IPS-18c (cell line): ENCODE measurements around the gene PDCD6IP.
"Not testable (repeated sequence)": the region's sequence is repeated elsewhere in the genome, so short reads cannot be mapped to it uniquely, and the experiment has no call there.

Source experiments
- H3K4me3 ChIP-seq: 2 replicates; pipeline ENCODE4 v1.7.0; 2013; ENCODE audit warnings: low read depth, mild to moderate bottlenecking, low read length, moderate library complexity; ENCODE audit not compliant: insufficient read depth
- H3K9me3 ChIP-seq: one replicate; pipeline ENCODE4 v1.6.1; 2013; ENCODE audit warnings: mild to moderate bottlenecking, low read length, moderate library complexity; ENCODE audit not compliant: control insufficient read depth, insufficient read depth

PDCD6IP gene

DNA sequence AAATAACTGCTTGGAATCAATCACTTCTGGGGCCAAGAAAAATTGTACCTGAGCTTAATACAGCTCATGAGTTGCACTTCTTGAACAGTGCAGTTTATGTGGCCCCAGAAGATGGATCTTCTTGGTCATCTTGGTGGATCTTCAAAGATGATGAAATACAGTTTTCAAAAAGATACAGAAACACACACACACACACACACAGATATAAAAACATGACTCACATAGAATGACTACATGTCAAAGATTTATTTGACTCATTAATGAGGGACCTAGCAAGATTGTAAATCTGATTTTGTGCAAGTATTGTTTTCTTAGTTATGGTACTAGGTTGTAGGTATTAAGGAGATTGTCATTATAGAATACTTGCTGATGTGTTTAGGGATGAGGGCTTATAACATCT is 32.6 kb downstream of the PDCD6IP start:
- H3K4me3 ChIP-seq: no peak overlapping the region

DNA sequence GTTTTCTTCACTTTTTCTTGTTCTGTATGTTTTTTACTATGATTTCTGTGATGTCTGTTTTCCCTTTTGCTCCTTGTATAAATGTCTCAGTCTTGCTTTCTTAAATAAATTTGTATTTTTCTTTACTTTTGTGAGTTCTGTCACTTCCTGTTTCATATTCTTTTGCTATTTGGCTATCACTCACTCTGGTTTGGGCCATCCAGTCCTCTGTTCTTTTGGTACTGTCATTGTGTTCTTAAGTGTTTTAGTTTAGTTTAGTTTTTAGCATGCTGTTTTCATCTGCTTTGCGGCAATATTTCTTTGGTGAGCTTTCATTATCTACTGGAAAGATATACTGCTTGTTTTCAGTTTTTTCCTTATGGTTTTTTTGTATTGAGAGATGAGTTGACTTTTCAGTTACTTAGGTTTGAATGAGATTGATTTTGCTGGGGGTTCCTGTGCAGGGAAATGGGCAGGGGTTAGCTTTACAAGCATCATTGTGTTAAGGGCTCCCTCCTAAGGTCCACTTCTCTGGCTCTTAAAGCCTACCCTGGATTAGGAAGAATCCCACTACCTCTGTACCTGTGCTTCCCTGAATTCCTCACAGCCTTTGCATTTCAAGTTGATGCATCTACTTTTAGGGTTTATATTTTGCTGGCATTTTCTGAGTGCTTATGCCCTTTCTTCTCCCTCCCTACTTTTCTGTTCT is 35.1 kb downstream of the PDCD6IP start:
- Histone ChIP-seq H3K4me3 (no peak overlapping the region), H3K9me3 (no peaks in the 10 kb centered on the region)

More for the DNA sequence above, 32.6 kb downstream of the PDCD6IP start:
- H3K9me3 ChIP-seq: no peaks in the 10 kb centered on the region

DNA sequence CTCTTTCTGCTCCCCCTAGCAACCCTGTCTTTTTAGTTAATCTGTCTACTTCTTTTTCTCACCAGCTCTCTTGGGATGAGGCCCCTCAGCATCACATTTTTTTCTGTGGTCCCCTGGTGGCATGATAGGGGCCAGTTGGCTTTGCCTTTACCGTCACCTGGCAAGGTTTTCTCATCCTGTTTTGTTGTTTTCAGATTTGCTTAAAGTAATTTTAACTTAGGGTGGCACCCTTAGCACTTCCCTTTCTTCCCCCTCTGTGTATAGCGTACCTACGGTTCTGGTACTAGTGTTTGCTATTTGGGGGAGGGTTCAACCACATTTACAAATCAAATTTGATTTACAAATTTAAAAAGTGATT is 35.6 kb downstream of the PDCD6IP start:
- no peaks in the 10 kb centered on the region for H3K9me3 ChIP-seq
- no peak overlapping the region for H3K4me3 ChIP-seq

DNA sequence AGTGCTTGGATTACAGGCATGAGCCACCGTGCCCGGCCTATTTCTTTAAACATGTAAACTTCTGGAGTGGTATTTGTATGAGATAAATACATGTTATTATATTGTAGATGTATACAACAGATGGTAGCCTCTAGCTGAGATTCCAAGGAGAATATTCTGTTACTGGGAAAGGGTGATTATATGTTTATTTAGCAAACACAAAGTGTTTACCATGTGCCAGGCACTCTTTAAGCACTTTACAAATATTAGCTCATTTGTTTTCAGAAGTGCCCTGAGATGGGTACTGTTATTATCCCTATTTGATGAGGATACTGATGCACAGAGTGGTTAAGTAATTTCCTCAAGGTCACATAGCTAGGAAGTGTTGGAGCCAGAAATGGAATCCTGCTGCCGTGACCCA is 38.8 kb downstream of the PDCD6IP start:
- not testable (repeated sequence) for H3K4me3 ChIP-seq, H3K9me3 ChIP-seq

DNA sequence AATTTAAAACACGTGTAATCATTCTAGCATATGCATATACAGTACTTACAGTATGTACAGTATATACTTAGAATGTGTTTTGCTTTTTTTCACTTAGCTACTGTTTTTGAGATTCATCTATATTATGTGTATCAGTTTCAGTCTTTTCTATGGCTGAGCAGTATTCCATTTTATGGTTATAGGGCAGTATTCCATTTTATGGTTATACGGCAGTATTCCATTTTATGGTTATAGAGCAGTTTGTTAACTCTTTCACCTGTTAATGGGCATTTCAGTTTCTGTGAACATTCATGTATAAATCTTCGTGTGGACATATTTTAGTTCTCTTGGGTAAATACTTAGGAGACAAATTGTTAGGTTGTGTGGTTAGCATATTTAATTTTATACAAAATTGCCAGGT is 40.9 kb downstream of the PDCD6IP start:
- no peaks in the 10 kb centered on the region for H3K9me3 ChIP-seq
- no peak overlapping the region for H3K4me3 ChIP-seq

DNA sequence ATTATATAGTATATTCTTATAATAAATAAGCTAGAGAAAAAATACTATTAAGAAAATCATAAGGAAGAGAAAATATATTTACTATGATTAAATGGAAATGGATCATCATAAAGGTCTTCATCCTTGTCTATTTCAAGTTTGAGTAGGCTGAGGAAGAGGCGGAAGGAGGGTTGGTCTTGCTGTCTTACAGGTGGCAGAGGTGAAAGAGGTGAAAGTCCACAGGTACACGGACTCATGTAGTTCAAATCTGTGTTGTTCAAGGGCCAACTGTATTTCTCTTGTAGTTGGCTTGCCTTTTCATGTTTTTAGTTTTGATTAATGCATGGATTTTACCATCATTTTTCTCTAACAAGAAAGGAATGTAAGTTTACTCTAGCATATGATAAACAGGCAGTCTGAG is 41.7 kb downstream of the PDCD6IP start:
- Histone ChIP-seq H3K4me3 (no peak overlapping the region), H3K9me3 (no peaks in the 10 kb centered on the region)

DNA sequence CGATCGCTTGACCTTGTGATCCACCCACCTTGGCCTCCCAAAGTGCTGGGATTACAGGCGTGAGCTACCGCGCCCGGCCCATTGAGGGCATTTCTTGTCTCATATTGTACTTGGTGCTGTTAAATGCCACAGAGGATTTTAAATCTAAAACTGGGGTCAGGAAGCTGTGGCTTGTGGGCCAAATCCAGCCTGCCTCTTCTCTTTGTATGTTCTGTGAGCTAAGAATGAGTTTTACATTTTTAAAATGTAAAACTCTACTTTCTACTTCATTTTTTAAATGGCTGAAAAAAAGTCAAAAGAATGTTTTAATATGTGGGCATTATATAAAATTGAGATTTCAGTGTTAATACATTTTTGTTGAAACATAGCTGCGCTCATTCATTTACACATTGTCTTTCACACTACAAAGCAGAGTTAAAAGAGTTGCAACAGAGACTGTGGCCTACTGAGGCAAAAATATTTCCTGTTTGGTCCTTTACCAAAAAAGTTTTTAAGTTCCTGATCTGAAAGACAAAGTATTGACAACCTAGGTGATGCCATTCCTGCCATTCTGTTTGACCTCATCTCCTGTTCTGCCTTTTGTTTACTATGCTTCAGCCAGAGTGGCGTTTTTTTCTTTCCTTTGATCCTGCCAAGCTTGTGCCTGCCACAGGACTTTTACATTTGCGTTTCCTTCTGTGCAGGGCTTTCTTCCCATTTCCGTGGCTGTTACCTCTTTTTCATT is 50.4 kb downstream of the PDCD6IP start:
- H3K9me3 ChIP-seq: no peaks in the 10 kb centered on the region
- H3K4me3 ChIP-seq: no peak overlapping the region

DNA sequence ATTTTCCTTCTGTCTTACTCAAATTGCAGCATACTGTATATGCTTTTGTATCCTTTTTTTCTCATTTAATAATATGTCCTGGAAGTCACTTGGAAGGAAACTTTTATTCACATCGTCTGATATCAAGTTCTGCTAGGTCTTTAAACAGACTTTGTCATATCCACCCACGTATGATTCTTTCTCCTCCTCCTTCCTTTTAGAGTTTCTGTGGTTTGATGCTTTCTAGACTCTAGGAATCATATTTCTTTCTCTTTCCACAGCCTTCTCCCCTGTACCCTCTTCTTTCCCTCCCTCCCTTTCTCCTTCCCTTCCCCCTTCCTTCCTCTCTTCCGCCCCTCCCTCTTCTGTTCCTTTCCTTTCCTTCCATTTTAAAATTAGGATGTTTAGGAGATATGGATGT is 52.2 kb downstream of the PDCD6IP start:
- H3K4me3 ChIP-seq, H3K9me3 ChIP-seq: not testable (repeated sequence)

DNA sequence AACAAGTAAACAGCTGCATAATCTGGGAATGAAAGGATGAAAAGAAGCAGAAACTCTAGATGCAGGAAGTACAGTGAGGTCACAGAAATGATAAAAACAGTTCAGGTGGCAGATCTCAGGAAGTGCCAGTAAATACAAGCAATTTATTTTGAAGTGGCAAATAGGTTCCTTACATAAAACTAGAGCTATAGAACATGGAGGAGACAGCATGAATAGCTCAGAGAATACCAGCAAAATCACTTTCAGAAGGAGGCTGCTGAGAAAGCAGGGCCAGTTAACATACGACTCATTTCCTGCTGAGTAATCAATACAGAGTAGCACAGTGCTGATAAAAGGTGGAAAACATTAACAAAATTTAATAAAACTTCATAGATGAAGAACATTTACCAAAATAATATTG is 57.0 kb downstream of the PDCD6IP start:
- H3K4me3 ChIP-seq, H3K9me3 ChIP-seq: not testable (repeated sequence)

DNA sequence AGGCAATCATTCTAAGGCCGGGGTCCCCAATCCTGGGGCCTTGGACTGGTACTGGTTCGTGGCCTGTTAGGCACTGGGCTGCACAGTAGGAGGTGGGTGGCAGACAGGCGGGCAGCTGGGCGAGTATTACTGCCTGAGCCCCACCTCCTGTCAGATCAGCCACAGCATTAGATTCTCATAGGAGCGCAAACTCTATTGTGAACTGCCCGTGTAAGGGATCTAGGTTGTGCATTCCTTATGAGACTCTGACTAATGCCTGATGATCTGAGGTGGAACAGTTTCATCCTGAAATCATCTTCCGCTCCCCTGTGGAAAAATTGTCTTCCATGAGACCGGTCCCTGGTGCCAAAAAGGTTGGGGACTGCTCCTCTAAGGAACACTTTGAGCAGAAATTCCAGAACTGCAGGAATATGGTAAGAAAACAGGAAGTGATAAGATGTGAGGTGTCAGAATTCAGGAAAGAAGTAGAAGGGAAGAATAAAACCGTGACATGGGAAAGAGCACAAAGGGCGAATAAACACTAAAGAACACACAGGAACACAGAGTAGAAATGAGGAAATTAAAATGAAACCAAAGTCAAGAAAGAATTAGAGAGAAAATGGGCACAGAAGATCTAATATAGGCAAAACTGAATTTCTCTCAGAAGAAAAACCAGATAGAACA is 57.6 kb downstream of the PDCD6IP start:
- no peaks in the 10 kb centered on the region for H3K9me3 ChIP-seq

DNA sequence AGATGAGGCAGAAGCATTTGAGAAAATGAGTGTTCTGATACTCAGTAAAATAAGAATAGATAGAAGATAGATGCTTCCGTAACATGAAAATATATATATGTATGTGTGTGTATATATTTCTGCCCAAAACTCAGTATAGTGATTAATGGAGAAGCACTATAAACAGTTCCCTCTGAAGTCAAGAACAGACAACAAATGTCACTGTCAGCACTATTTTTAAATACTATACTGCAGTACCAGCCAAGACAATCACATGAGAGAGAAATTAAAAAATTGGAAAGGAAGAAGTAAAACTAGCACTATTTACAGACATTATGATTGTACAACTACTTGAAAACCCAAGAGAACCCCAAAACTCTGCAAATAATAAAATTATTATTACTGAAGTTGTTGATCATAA is 59.3 kb downstream of the PDCD6IP start:
- not testable (repeated sequence) for H3K9me3 ChIP-seq, H3K4me3 ChIP-seq

More for the DNA sequence above, 57.6 kb downstream of the PDCD6IP start:
- no peak overlapping the region for H3K4me3 ChIP-seq

DNA sequence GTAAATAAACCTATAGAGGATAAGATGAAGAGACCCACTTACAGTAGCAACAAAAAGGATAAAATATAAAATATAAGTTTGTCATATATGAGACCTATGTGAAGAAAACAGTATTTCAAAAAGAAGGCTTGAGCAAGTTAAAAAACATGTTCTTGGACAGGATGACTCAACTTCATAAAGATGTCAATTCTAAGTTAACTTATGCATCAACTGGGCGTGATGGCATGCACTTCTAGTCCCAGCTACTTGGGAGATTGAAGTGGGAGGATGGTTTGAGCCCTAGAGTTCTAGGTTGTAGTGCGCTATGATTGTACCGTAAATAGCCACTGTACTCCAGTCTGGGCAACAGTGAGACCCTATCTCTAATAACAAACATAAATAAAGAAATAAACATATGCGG is 59.7 kb downstream of the PDCD6IP start:
- Histone ChIP-seq H3K9me3 (no peaks in the 10 kb centered on the region), H3K4me3 (no peak overlapping the region)

DNA sequence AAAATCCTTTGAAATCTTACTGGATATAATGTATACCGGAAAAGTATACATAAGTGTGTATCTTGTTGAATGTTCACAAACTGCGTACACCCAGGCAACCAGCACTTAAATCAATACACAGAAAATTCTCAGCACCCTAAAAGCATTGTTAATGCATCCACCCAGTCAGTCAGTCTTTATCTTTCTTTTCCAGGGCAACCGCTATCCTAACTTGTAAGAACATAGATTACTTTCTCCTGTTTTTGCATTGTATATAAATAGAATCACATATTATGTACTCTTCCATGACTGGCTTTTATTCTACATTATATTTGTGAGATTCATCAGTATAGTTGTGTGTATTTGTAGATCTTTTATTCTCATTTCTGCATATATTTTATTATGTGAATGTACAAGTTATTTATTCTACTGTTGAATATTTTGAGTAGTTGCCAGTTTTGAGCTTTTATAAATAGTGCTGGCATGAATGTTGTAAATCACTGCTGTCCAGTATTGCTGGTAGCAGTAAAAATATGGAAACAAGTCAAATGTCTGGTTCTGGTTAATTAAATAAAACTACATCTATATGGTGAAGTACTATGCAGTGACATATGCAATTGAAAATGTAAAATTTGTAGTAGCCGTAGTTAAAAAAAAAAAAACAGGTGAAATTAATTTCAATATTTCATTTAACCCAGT is 62.1 kb downstream of the PDCD6IP start:
- H3K9me3 ChIP-seq: no peaks in the 10 kb centered on the region
- H3K4me3 ChIP-seq: no peak overlapping the region

DNA sequence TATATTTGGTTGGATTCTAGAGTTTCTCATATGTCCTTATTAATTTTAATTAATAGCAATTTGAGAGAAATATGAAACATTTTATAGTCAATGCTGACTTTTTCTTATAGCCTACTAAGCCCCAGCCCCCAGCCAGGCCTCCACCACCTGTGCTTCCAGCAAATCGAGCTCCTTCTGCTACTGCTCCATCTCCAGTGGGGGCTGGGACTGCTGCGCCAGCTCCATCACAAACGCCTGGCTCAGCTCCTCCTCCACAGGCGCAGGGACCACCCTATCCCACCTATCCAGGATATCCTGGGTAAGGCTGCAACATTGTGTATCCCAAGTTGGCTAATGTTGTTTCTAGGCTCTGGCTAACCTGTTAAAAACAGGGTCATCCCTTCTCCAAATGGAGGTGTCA is 66.7 kb downstream of the PDCD6IP start:
- no peak overlapping the region for H3K4me3 ChIP-seq
- no peaks in the 10 kb centered on the region for H3K9me3 ChIP-seq

DNA sequence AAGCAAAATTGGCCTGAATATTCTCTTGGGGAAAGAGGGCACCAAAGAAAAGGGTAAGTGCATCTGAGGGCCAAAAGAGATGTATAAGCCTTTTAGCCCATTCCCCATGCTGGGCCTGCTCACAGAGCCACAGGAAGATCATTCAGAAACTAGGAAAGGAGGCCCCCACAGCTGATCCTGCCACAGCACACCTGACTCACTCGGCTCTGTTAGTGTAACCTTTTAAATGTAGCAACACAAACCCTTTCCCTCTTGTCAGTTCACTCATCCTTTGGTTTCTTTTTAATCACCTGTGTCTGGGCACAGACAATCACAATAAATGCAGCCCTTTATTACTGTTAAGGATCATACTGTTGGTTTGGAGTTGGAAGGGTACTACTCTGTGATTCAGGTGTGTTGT is 69.9 kb downstream of the PDCD6IP start:
- H3K9me3 ChIP-seq: no peaks in the 10 kb centered on the region

DNA sequence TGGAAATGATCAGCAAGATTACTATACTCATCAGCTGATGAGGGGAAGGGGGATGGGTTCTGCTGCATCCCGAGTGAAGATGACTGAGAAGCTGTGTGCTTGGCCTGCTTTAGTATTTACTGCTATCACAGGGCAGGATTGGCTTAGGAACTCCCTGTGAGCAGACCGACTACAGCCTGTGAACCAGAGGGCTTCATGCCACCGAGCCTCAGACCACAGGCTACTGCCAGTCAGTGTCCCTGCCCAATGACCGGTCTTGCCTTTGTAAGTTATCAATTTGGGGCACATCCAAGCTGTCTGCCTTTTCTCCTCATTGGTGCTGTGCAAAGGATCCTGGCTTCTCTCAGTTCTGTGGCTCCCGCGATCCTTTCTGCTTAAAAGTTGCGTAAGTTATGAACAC is 71.5 kb downstream of the PDCD6IP start:
- H3K9me3 ChIP-seq: no peaks in the 10 kb centered on the region
- H3K4me3 ChIP-seq: no peak overlapping the region

More for the DNA sequence above, 69.9 kb downstream of the PDCD6IP start:
- no peak overlapping the region for H3K4me3 ChIP-seq

DNA sequence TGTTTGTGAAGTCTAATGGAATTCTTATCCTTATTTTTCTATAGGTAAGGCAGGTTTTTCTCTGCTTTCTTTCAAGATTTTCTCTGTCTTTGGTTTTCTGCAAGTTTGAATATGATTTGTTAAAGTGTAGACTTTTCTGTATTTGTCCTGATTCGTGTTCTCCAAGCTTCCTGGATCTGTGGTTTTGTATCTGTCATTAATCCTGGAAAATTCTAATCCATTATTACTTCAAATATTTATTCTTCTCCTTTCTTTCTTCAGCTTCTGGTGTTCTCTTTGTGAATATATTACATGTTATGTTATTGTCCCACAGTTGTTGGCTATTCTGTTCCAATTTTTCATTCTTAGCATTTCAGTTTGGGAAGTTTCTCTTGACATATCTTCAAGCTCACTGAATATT is 76.4 kb downstream of the PDCD6IP start:
- H3K4me3 ChIP-seq: no peak overlapping the region
- no peaks in the 10 kb centered on the region for H3K9me3 ChIP-seq

DNA sequence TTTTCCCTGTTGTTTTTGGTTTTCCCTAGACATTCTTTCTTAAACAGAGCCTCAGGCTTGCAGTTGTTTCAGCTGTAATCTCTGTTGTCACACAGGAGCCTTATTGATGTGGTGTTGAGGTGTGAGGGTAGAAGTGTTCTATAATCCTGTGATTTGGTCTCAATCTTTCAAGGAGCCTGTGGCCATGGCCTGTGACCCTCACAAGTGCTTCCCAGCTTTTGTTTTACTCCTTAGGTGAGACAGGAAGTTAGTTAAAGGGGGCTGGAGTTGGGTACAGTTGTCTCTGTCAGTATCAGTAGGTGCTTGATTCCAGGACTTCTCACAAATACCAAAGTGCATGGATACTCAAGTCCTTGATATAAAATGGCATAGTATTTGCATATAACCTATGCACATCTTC is 77.2 kb downstream of the PDCD6IP start:
- no peaks in the 10 kb centered on the region for H3K9me3 ChIP-seq
- H3K4me3 ChIP-seq: no peak overlapping the region
